ENCODE measurements around the gene LGALS4.
A peak's percentile ranks its signal among the peaks of the same experiment; 100 is the strongest.

Gene LGALS4

DNA sequence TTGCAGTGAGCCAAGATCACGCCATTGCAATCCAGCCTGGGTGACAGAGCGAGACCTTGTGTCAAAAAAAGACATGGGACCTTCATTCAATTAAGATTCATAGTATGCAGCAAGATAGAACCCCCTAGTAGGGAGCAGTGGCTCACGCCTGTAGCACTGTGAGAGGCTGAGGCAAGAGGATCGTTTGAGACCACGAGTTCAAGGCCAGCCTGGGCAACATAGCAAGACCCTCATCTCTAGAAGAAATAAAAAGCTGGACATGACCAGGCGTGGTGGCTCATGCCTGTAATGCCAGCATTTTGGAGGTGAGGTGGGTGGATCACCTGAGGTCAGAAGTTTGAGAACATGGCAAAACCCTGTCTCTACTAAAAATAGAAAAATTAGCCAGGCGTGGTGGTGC lies 32.3 kb downstream of the LGALS4 start:
- no peaks in the 10 kb centered on the region for H3K79me2 ChIP-seq (ENCODE audit: control insufficient read depth, insufficient read depth, low read length, poor library complexity)
- H2BK5ac ChIP-seq (ENCODE audit: low read depth, low read length, poor library complexity) = no peak overlapping the region
- DNase-seq = no peak
- no peaks in the 10 kb centered on the region for H3K27me3 ChIP-seq (ENCODE audit: insufficient read depth, low read length)
- H2AK5ac ChIP-seq (ENCODE audit: low read length) = no peak overlapping the region
- no peak overlapping the region for H2BK120ac ChIP-seq (ENCODE audit: insufficient read depth, low read length, poor library complexity)
- H3K27ac ChIP-seq (ENCODE audit: low read depth, low read length) = no peak overlapping the region
- no peak overlapping the region for H3K9ac ChIP-seq (ENCODE audit: low read length)
- H3K14ac ChIP-seq (ENCODE audit: low read length) = no peak overlapping the region
- no peak overlapping the region for H2AFZ ChIP-seq (ENCODE audit: insufficient read depth, low read length, poor library complexity)
- peaks cover 1% of the 10 kb centered on the region for H3K79me1 ChIP-seq (ENCODE audit: low read length)
- no peak overlapping the region for H4K91ac ChIP-seq (ENCODE audit: low read depth, low read length)
- no peak overlapping the region for H4K8ac ChIP-seq (ENCODE audit: low read depth, low read length)
- H3K18ac ChIP-seq (ENCODE audit: low read length) = no peak overlapping the region
- no peaks in the 10 kb centered on the region for H3K4me1 ChIP-seq (ENCODE audit: control insufficient read depth in 1 of 2, insufficient read depth in 2 of 2, low read length in 2 of 2)
- no peak overlapping the region for H4K12ac ChIP-seq (ENCODE audit: low read depth, low read length)
- H3K4me3 ChIP-seq (ENCODE audit: low read depth, low read length) = no peak overlapping the region
- no peak overlapping the region for H2BK12ac ChIP-seq (ENCODE audit: low read length)
- H3K4ac ChIP-seq (ENCODE audit: low read depth, low read length) = no peak overlapping the region
- H3K9me3 ChIP-seq (ENCODE audit: insufficient read depth, low read depth, low read length) = no peaks in the 10 kb centered on the region
- H3K4me2 ChIP-seq (ENCODE audit: low read length) = no peak overlapping the region
- no peak overlapping the region for H3K23ac ChIP-seq (ENCODE audit: low read length)
- WGBS (ENCODE audit: extremely low coverage, insufficient coverage, insufficient read length) = no CpG with 5 or more reads among the region's 7 CpGs
- no peaks in the 10 kb centered on the region for H3K36me3 ChIP-seq (ENCODE audit: control insufficient read depth in 1 of 2, insufficient read depth in 2 of 2, low read length in 2 of 2)

DNA sequence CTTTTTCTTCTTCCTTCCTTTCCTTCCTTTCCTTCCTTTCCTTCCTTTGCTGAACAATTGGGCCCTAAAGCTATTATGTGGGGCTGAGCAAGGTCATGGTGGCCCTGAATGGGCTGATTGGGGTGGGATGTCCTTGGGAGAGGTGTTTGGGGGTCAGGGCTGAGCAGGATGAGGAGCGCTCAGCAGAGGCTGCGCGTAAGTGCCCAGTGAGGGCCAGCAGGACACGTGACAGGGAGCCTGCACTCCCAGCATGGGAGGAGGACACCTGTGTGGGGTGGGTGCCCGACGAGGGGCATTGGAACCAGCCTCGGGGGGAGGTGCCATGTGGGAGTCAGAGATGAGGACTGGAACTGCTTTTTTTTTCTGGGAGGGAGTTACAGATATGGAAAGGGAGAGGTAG lies 34.0 kb downstream of the LGALS4 start:
- H2BK5ac ChIP-seq (ENCODE audit: low read depth, low read length, poor library complexity) = no peak overlapping the region
- no peaks in the 10 kb centered on the region for H3K9me3 ChIP-seq (ENCODE audit: insufficient read depth, low read depth, low read length)
- no peak overlapping the region for H4K91ac ChIP-seq (ENCODE audit: low read depth, low read length)
- WGBS (ENCODE audit: extremely low coverage, insufficient coverage, insufficient read length) = no CpG with 5 or more reads among the region's 7 CpGs
- H2AK5ac ChIP-seq (ENCODE audit: low read length) = no peak overlapping the region
- H2AFZ ChIP-seq (ENCODE audit: insufficient read depth, low read length, poor library complexity) = no peak overlapping the region
- H3K79me2 ChIP-seq (ENCODE audit: control insufficient read depth, insufficient read depth, low read length, poor library complexity) = no peaks in the 10 kb centered on the region
- no peaks in the 10 kb centered on the region for H3K79me1 ChIP-seq (ENCODE audit: low read length)
- no peaks in the 10 kb centered on the region for H3K4me1 ChIP-seq (ENCODE audit: control insufficient read depth in 1 of 2, insufficient read depth in 2 of 2, low read length in 2 of 2)
- no peaks in the 10 kb centered on the region for H3K27me3 ChIP-seq (ENCODE audit: insufficient read depth, low read length)
- no peak overlapping the region for H3K4ac ChIP-seq (ENCODE audit: low read depth, low read length)
- H3K27ac ChIP-seq (ENCODE audit: low read depth, low read length) = no peak overlapping the region
- H4K12ac ChIP-seq (ENCODE audit: low read depth, low read length) = no peak overlapping the region
- H3K18ac ChIP-seq (ENCODE audit: low read length) = no peak overlapping the region
- H3K14ac ChIP-seq (ENCODE audit: low read length) = no peak overlapping the region
- H3K23ac ChIP-seq (ENCODE audit: low read length) = no peak overlapping the region
- no peak overlapping the region for H2BK120ac ChIP-seq (ENCODE audit: insufficient read depth, low read length, poor library complexity)
- H2BK12ac ChIP-seq (ENCODE audit: low read length) = peak overlapping the region; percentile 27
- H3K36me3 ChIP-seq (ENCODE audit: control insufficient read depth in 1 of 2, insufficient read depth in 2 of 2, low read length in 2 of 2) = no peaks in the 10 kb centered on the region
- no peak overlapping the region for H4K8ac ChIP-seq (ENCODE audit: low read depth, low read length)
- H3K4me3 ChIP-seq (ENCODE audit: low read depth, low read length) = no peak overlapping the region
- H3K4me2 ChIP-seq (ENCODE audit: low read length) = no peak overlapping the region
- DNase-seq = no peak
- no peak overlapping the region for H3K9ac ChIP-seq (ENCODE audit: low read length)

DNA sequence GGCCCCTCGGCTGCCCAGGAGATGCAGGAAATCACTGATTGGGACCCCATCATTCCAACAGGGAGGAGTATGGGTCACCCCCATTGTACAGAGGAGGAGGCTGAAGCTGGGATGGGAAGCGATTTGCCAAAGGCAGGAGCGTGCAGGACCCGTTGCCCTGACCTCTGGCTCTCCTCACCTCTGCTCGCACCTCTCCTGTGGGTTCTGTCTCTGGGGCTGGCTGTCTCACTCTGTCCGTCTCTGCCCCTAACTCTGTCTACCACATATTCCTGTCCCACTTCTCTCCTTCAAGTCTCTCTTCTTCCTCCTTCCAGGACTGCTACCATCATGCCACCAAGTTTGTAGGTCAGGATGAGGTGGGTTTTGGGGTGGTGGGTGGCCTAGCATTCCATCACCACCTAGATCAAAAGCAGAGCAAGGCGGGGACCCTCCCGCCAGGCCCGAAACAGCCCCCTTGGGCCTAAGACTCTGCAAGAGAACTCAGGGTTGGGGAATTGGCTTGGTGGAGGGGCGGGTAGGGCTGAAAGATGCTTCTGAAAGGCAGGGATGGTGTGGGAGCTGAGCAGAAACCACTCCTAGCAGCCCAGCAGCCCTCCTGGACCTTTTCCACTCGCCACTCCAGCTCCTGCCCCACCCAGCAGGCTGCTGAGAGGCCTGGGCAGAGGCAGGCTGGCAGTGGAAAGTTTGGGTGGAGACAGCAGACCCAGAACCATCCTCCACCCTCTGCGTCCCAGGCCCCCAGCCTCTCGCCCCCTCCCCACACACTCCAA lies 38.4 kb downstream of the LGALS4 start:
- Histone ChIP-seq H2AFZ (ENCODE audit: insufficient read depth, low read length, poor library complexity) (no peak overlapping the region), H3K9ac (ENCODE audit: low read length) (no peak overlapping the region), H2AK5ac (ENCODE audit: low read length) (peak overlapping the region; percentile 35), H3K23ac (ENCODE audit: low read length) (no peak overlapping the region), H3K4me2 (ENCODE audit: low read length) (no peak overlapping the region), H3K9me3 (ENCODE audit: insufficient read depth, low read depth, low read length) (no peaks in the 10 kb centered on the region), H3K27ac (ENCODE audit: low read depth, low read length) (no peak overlapping the region), H3K79me1 (ENCODE audit: low read length) (peaks cover 2% of the 10 kb centered on the region), H3K36me3 (ENCODE audit: control insufficient read depth in 1 of 2, insufficient read depth in 2 of 2, low read length in 2 of 2) (no peaks in the 10 kb centered on the region), H3K79me2 (ENCODE audit: control insufficient read depth, insufficient read depth, low read length, poor library complexity) (no peaks in the 10 kb centered on the region), H3K4me3 (ENCODE audit: low read depth, low read length) (no peak overlapping the region), H4K12ac (ENCODE audit: low read depth, low read length) (no peak overlapping the region), H2BK120ac (ENCODE audit: insufficient read depth, low read length, poor library complexity) (no peak overlapping the region), H3K14ac (ENCODE audit: low read length) (no peak overlapping the region), H4K91ac (ENCODE audit: low read depth, low read length) (no peak overlapping the region), H3K4ac (ENCODE audit: low read depth, low read length) (no peak overlapping the region), H3K4me1 (ENCODE audit: control insufficient read depth in 1 of 2, insufficient read depth in 2 of 2, low read length in 2 of 2) (peaks cover 0 to 2% of the 10 kb centered on the region in 2 experiments), H3K18ac (ENCODE audit: low read length) (no peak overlapping the region), H2BK5ac (ENCODE audit: low read depth, low read length, poor library complexity) (no peak overlapping the region), H4K8ac (ENCODE audit: low read depth, low read length) (no peak overlapping the region), H2BK12ac (ENCODE audit: low read length) (no peak overlapping the region), H3K27me3 (ENCODE audit: insufficient read depth, low read length) (no peaks in the 10 kb centered on the region)
- WGBS (ENCODE audit: extremely low coverage, insufficient coverage, insufficient read length) = no CpG with 5 or more reads among the region's 13 CpGs
- DNase-seq = no peak

DNA sequence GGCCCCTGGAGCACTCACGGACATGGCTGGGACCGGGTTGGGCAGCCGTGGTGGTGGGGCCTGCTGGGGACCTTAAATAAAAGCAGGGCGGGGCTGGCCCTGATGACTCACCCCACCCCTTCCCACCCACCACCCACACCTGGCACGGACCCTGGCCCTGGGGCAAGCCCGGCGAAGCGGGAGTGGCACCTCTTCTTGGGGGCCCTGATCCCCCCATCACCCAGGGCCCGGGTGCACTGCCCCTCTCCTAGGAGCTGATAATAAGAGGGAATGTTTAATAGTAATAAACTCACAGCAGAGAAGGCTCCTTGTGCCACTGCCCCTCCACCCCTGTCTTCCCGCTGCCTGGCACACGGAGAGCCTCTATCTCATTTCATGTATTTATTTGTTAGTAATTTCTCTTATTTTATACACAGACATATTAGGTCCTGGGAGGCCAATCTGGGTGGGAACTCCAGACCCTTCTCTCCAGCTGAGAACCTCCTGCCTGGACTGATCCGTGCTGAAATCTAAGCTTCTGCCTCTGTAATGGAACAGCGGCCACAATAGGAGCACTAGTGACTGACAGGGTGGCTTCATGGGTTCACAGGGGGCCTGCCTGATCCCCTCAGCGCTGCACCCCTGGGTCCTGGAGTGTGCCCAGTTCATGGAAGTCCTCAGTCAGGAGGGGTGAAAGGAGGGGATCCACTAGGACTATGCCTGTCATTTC lies 39.1 kb downstream of the LGALS4 start, which contains the start of gene LGALS7:
Gene LGALS7 (minus strand): TSS at position 49 of the 709 bp plus-strand sequence. CDS start 25 bp downstream, at position 24.
- Histone ChIP-seq H3K27ac (ENCODE audit: low read depth, low read length) (no peak within 1 kb of the TSS), H3K4ac (ENCODE audit: low read depth, low read length) (no peak within 1 kb of the TSS), H3K27me3 (ENCODE audit: insufficient read depth, low read length) (no peaks in the 10 kb centered on the region), H4K91ac (ENCODE audit: low read depth, low read length) (no peak within 1 kb of the TSS), H3K14ac (ENCODE audit: low read length) (no peak within 1 kb of the TSS), H3K79me2 (ENCODE audit: control insufficient read depth, insufficient read depth, low read length, poor library complexity) (no peaks in the 10 kb centered on the region), H2BK12ac (ENCODE audit: low read length) (no peak within 1 kb of the TSS), H3K9ac (ENCODE audit: low read length) (no peak within 1 kb of the TSS), H4K12ac (ENCODE audit: low read depth, low read length) (no peak within 1 kb of the TSS), H3K9me3 (ENCODE audit: insufficient read depth, low read depth, low read length) (no peaks in the 10 kb centered on the region), H3K79me1 (ENCODE audit: low read length) (peaks cover 2% of the 10 kb centered on the region), H2BK5ac (ENCODE audit: low read depth, low read length, poor library complexity) (no peak within 1 kb of the TSS), H3K4me1 (ENCODE audit: control insufficient read depth in 1 of 2, insufficient read depth in 2 of 2, low read length in 2 of 2) (peaks cover 0 to 2% of the 10 kb centered on the region in 2 experiments), H3K36me3 (ENCODE audit: control insufficient read depth in 1 of 2, insufficient read depth in 2 of 2, low read length in 2 of 2) (no peaks in the 10 kb centered on the region), H3K23ac (ENCODE audit: low read length) (no peak within 1 kb of the TSS), H2AK5ac (ENCODE audit: low read length) (peak within 1 kb of the TSS; percentile 35), H4K8ac (ENCODE audit: low read depth, low read length) (no peak within 1 kb of the TSS), H2AFZ (ENCODE audit: insufficient read depth, low read length, poor library complexity) (no peak within 1 kb of the TSS), H3K18ac (ENCODE audit: low read length) (no peak within 1 kb of the TSS), H2BK120ac (ENCODE audit: insufficient read depth, low read length, poor library complexity) (no peak within 1 kb of the TSS), H3K4me3 (ENCODE audit: low read depth, low read length) (no peak within 1 kb of the TSS), H3K4me2 (ENCODE audit: low read length) (no peak within 1 kb of the TSS)
- WGBS (ENCODE audit: extremely low coverage, insufficient coverage, insufficient read length) = no CpG with 5 or more reads among the region's 14 CpGs
- DNase-seq = no peak
